HepG2 (cell line): ENCODE data around the gene C2orf76. TPM values are rescaled to one million over a fixed set of nuclear protein-coding genes. Genes with fewer than 3 reads are reported as not detected.
A peak's percentile ranks its signal among the peaks of the same experiment; 100 is the strongest.

Experiments used
- ATAC-seq: fragments of 200-7000 bp; cut with Tn5 transposase; 3 replicates; pipeline ENCODE4 v1.9.1; 2020; ENCODE audit warnings: mild to moderate bottlenecking, moderate library complexity
- BruUV-seq: library from RNA; stranded (reverse); fragments of 400-500 nt; replicated peaks from 2 replicates; lab custom pipeline; 2021; lab: Mats Ljungman, UMichigan
- CTCF ChIA-PET: fragments of 300-600 bp; formaldehyde crosslinking; extraction: SDS; loops from one replicate; lab custom pipeline; 2021; ENCODE audit warnings: low total read pairs, inconsistent platforms, low intra/inter-chr PET ratio; lab: Yijun Ruan, JAX
- POLR2A ChIA-PET: fragments of 350-600 bp; sonication (Branson Sonifier 250); formaldehyde crosslinking; loops from one replicate; lab custom pipeline; 2020; ENCODE audit warnings: antibody characterized with exemption, inconsistent platforms; lab: Yijun Ruan, JAX
- DNase-seq: peaks from one replicate; pipeline ENCODE4 v3.0.0-alpha.2; 2015; ENCODE audit warnings: low spot score
- FAIRE-seq: peaks from 3 replicates; lab custom pipeline; 2011; peaks lifted over from hg19 to GRCh38; lab: Jason Lieb, UNC
- H2AFZ ChIP-seq: one replicate; pipeline ENCODE4 v1.6.1; 2011; ENCODE audit warnings: low read length, inconsistent platforms
- H3K27ac ChIP-seq: fragments of 300-600 bp; 3 replicates; pipeline ENCODE4 v1.8.0; 2011; ENCODE audit warnings: mixed run types, mild to moderate bottlenecking, mixed read lengths, low read length, inconsistent platforms; ENCODE audit not compliant: insufficient read depth; ENCODE audit errors: extremely low read length
- H3K27me3 ChIP-seq, 2 experiments: fragments of 200-600 bp in 1 of 2; 2 replicates in 1 of 2; 3 replicates in 1 of 2; pipeline versions ENCODE4 v1.6.0 to v1.8.0; 2011; ENCODE audit warnings: low read length in 2 of 2, mild to moderate bottlenecking in 2 of 2, moderate library complexity in 2 of 2, inconsistent platforms in 1 of 2; ENCODE audit not compliant: insufficient read depth in 2 of 2, control insufficient read depth in 1 of 2
- H3K36me3 ChIP-seq, 2 experiments: fragments of 200-600 bp in 1 of 2; replicated peaks in 1 of 2; 2 replicates in 1 of 2; 3 replicates in 1 of 2; pipeline versions ENCODE4 v1.5.1 to v1.8.0; 2011; ENCODE audit warnings: low read length in 2 of 2, inconsistent platforms in 1 of 2; ENCODE audit not compliant: insufficient read depth in 2 of 2, control insufficient read depth in 1 of 2
- H3K4me1 ChIP-seq: 2 replicates; pipeline ENCODE4 v1.5.1; 2012; ENCODE audit warnings: low read length, inconsistent platforms; ENCODE audit not compliant: insufficient read depth
- H3K4me2 ChIP-seq: 2 replicates; pipeline ENCODE4 v1.6.0; 2011; ENCODE audit warnings: low read depth, low read length, inconsistent platforms
- H3K4me3 ChIP-seq, 3 experiments: fragments of 200-600 bp in 1 of 3; sonication (generic), shearing (Covaris generic) in 1 of 3; replicated peaks in 1 of 3; 2 replicates each; pipeline ENCODE4 v1.5.1; 2011 to 2016; ENCODE audit warnings: low read length in 3 of 3, inconsistent platforms in 2 of 3, low read depth in 2 of 3, mild to moderate bottlenecking in 2 of 3, control low read depth in 1 of 3, mixed read lengths in 1 of 3; ENCODE audit not compliant: insufficient read depth in 1 of 3
- H3K79me2 ChIP-seq: one replicate; pipeline ENCODE4 v1.6.1; 2011; ENCODE audit warnings: low read length, inconsistent platforms; ENCODE audit not compliant: insufficient read depth
- H3K9ac ChIP-seq: 2 replicates; pipeline ENCODE4 v1.6.0; 2011; ENCODE audit warnings: mild to moderate bottlenecking, low read depth, low read length, inconsistent platforms; ENCODE audit not compliant: insufficient read depth
- H3K9me3 ChIP-seq: 2 replicates; pipeline ENCODE4 v1.5.1; 2012; ENCODE audit warnings: mild to moderate bottlenecking, low read length
- H4K20me1 ChIP-seq: 2 replicates; pipeline ENCODE4 v1.6.0; 2011; ENCODE audit warnings: inconsistent platforms, mild to moderate bottlenecking, low read length, moderate library complexity; ENCODE audit not compliant: insufficient read depth
- PHF8 ChIP-seq: sonication (generic); formaldehyde crosslinking; IDR thresholded peaks from 2 replicates; pipeline ENCODE4 v1.5.0; 2020; ENCODE audit warnings: missing genetic modification reagents
- SNAPC2 ChIP-seq: sonication (generic); formaldehyde crosslinking; IDR thresholded peaks from 2 replicates; pipeline ENCODE4 v1.8.1; 2022; ENCODE audit warnings: mild to moderate bottlenecking, missing genetic modification reagents
- SNAPC4 ChIP-seq: sonication (generic); formaldehyde crosslinking; IDR thresholded peaks from 2 replicates; pipeline ENCODE4 v1.4.0; 2020; ENCODE audit warnings: mild to moderate bottlenecking, missing genetic modification reagents
- ZBTB42 ChIP-seq: sonication (generic); formaldehyde crosslinking; IDR thresholded peaks from 2 replicates; pipeline ENCODE4 v1.5.0; 2020; ENCODE audit warnings: mild to moderate bottlenecking, missing genetic modification reagents
- WGBS: methylation state at CpG from one replicate; pipeline ENCODE4 v1.1.6; 2017; ENCODE audit warnings: low lambda C conversion rate; 5-methylcytosine and 5-hydroxymethylcytosine counted together
- in situ Hi-C: cut with HindIII; loops from 2 replicates; pipeline ENCODE4 v1.10.0; 2017; ENCODE audit warnings: low pct_unique_long_range_greater_than_20kb; ENCODE audit not compliant: extremely low pct_ligation_motif_present
- intact Hi-C: fragments of 100-400 bp; cut with micrococcal nuclease; formaldehyde crosslinking; loops from one replicate; pipeline ENCODE4 v1.10.0; 2022; ENCODE audit not compliant: unreplicated experiment
- polyA plus RNA-seq, 8 experiments: library from polyadenylated mRNA; depleted of rRNA in 3 of 8; stranded (reverse) in 7 of 8; unstranded in 1 of 8; fragments of >200 nt; fragmentation: Illumina TruSeq in 4 of 8; extraction: Trizol in 4 of 8; gene quantifications; 2 replicates each; pipeline versions ENCODE4 v1.2.1 to v1.2.3, GENCODE V29; 2011 to 2016; ENCODE audit warnings: low read depth in 4 of 8, missing spikeins in 1 of 8, mixed read lengths in 1 of 8; ENCODE audit not compliant: insufficient read depth in 1 of 8
- total RNA-seq, 5 experiments: library from RNA; depleted of rRNA; stranded (reverse); fragments of >200 nt; fragmentation: Illumina TruSeq; extraction: Trizol; gene quantifications; 2 replicates each; pipeline ENCODE4 v1.2.3, GENCODE V29; 2016; ENCODE audit warnings: low read depth in 1 of 5
- TF ChIP-seq, protein P1 (sequence below): sonication (generic); formaldehyde crosslinking; IDR thresholded peaks from 2 replicates; pipeline ENCODE4 v1.5.1; 2020; ENCODE audit warnings: missing genetic modification reagents, mild to moderate bottlenecking, borderline replicate concordance

The C2orf76 gene
- total and polyA plus RNA-seq, 2 of the 13 experiments (the other 11 are each of a cell fraction or from before 2014, with no cell fraction given): 7.7 to 8.5 TPM

GRCh38 chr2:119377993-119378345 is 11.3 kb upstream of the C2orf76 start:
- Histone ChIP-seq H3K9me3 (no peaks in the 10 kb centered on the region), H3K79me2 (no peaks in the 10 kb centered on the region), H3K9ac (no peak overlapping the region), H2AFZ (no peak overlapping the region), H3K4me3 (no peak overlapping the region), H4K20me1 (0 out of 2 replicates have a peak, but pooled peaks cover 4% of the 10 kb centered on the region), H3K4me2 (no peak overlapping the region), H3K27ac (no peak overlapping the region), H3K27me3 (no peaks in the 10 kb centered on the region), H3K4me1 (peaks cover 30% of the 10 kb centered on the region), H3K36me3 (peaks cover 1 to 7% of the 10 kb centered on the region in 2 experiments)
- intact Hi-C loops: no loop called here
- TF ChIP-seq, protein P1, sequence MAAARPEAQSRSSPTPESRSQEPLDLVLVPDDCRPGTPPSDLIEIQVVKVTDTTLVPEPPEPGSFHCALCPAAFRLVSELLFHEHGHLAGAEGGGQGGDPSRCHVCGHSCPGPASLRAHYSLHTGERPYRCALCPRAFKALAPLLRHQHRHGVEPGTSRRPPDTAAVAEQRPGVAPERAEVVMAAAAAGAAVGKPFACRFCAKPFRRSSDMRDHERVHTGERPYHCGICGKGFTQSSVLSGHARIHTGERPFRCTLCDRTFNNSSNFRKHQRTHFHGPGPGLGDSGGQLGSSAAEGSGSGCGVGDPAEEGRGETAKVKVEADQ: no peak
- TF ChIP-seq ZBTB42 (CRISPR knock-in tag) (no peak), SNAPC2 (CRISPR knock-in tag) (no peak), SNAPC4 (CRISPR knock-in tag) (no peak), PHF8 (CRISPR knock-in tag) (no peak)
- peak; percentile 15; the same call in 2 of the 3 replicates for ATAC-seq
- no TSS peak for BruUV-seq
- ChIA-PET POLR2A (interaction anchor here (1.5 kb wide), 1 partner anchor 11 kb away, joined by 11 read pairs; the partner anchor contains the start of genes C2orf76 and DBI), CTCF (no interaction called here)
- no peak for FAIRE-seq
- DNase-seq: no peak
- in situ Hi-C loops: no loop called here
- WGBS: 34% methylated on average over 5 of the region's 5 CpGs
